Tibial nerve (tissue), 4 donors: ENCODE measurements around the gene TIMM21. TPM values are rescaled to one million over a fixed set of nuclear protein-coding genes. Genes with fewer than 3 reads are reported as not detected.

Experiments used
- DNase-seq, 2 donors: peaks; one replicate each; pipeline ENCODE4 v3.0.0-alpha.2; 2019; ENCODE audit warnings: low spot score in 2 of 2
- H3K27ac ChIP-seq, 4 donors: fragments of 200-600 bp; sonication (generic) in 3 of 4; one replicate each; pipeline ENCODE4 v1.5.1; 2017 to 2019; ENCODE audit warnings: mild to moderate bottlenecking in 1 of 4
- H3K27me3 ChIP-seq, 2 donors: fragments of 200-600 bp; sonication (generic) in 1 of 2; one replicate each; pipeline versions ENCODE4 v1.5.1 to v1.6.0; 2017 to 2019
- H3K36me3 ChIP-seq, 3 donors: fragments of 200-600 bp; sonication (generic); one replicate each; pipeline ENCODE4 v1.5.1; 2018 to 2019
- H3K4me1 ChIP-seq, 4 donors: fragments of 200-600 bp; sonication (generic) in 3 of 4; one replicate each; pipeline ENCODE4 v1.5.1; 2017 to 2019
- H3K4me3 ChIP-seq, 4 donors: fragments of 200-600 bp; sonication (generic) in 3 of 4; one replicate each; pipeline ENCODE4 v1.5.1; 2017 to 2019; ENCODE audit warnings: mild to moderate bottlenecking in 1 of 4, moderate library complexity in 1 of 4
- H3K9me3 ChIP-seq, 4 donors: fragments of 200-600 bp; sonication (generic) in 3 of 4; one replicate each; pipeline ENCODE4 v1.5.1; 2017 to 2019
- EP300 ChIP-seq, 2 donors: sonication (generic); formaldehyde crosslinking; IDR thresholded peaks; one replicate each; pipeline ENCODE4 v1.6.1; 2017; ENCODE audit warnings: antibody characterized with exemption in 2 of 2, mild to moderate bottlenecking in 1 of 2
- POLR2A ChIP-seq, 2 donors: fragments of 450-650 bp; IDR thresholded peaks; one replicate each; pipeline ENCODE4 v1.6.1; 2017; ENCODE audit warnings: antibody characterized with exemption in 2 of 2, mild to moderate bottlenecking in 2 of 2, moderate library complexity in 2 of 2
- WGBS, 2 donors: methylation state at CpG; one replicate each; pipeline ENCODE4 v1.1.5; 2018; 5-methylcytosine and 5-hydroxymethylcytosine counted together
- total RNA-seq, 4 donors: library from RNA; depleted of rRNA; stranded (reverse); fragments of >200 nt; gene quantifications; one replicate each; pipeline ENCODE4 v1.1.0, GENCODE V29; 2016
- TF ChIP-seq, protein P1 (sequence below), 5 experiments: fragments of 200-600 bp in 3 of 5; fragments of 450-650 bp in 2 of 5; sonication (generic) in 3 of 5; IDR thresholded peaks; one replicate each; pipeline ENCODE4 v1.5.1; 2016 to 2019; ENCODE audit warnings: antibody characterized with exemption in 5 of 5, mild to moderate bottlenecking in 3 of 5, moderate library complexity in 2 of 5

Gene TIMM21
- total RNA-seq, 4 donors from 2014 or later: 28.0 to 58.3 (median 33.6) TPM

DNA sequence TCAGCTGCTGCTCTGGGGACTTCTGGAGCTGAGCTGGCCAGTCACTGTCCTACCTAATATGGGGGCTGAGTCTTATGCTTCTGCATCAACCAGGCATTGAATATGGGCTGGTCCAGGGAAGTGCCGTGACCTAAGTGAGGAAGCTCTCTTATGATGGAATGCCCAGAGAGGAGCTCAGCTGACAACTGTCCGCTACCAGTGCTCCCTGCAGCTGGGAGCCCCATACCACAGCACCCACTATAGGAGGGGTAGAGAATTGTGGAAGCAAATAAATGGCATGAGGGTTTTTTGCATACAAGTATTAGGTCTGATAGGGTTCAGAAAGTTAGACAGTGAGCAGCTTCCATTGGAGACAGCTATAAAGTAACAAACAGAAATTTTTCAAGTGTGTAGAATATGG lies 4.5 kb downstream of the TIMM21 start:
- WGBS, 2 donors: 89 to 91% methylated on average over 2 of the region's 2 CpGs
- H3K27ac ChIP-seq: no peak overlapping the region
- H3K27me3 ChIP-seq: no peaks in the 10 kb centered on the region
- TF ChIP-seq EP300 (IDR thresholded peaks at IDR 0.05): no peak
- TF ChIP-seq, protein P1, sequence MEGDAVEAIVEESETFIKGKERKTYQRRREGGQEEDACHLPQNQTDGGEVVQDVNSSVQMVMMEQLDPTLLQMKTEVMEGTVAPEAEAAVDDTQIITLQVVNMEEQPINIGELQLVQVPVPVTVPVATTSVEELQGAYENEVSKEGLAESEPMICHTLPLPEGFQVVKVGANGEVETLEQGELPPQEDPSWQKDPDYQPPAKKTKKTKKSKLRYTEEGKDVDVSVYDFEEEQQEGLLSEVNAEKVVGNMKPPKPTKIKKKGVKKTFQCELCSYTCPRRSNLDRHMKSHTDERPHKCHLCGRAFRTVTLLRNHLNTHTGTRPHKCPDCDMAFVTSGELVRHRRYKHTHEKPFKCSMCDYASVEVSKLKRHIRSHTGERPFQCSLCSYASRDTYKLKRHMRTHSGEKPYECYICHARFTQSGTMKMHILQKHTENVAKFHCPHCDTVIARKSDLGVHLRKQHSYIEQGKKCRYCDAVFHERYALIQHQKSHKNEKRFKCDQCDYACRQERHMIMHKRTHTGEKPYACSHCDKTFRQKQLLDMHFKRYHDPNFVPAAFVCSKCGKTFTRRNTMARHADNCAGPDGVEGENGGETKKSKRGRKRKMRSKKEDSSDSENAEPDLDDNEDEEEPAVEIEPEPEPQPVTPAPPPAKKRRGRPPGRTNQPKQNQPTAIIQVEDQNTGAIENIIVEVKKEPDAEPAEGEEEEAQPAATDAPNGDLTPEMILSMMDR (IDR thresholded peaks at IDR 0.05): no peak
- no peak for TF ChIP-seq POLR2A (IDR thresholded peaks at IDR 0.05)
- peaks cover 2 to 61% (median 8%) of the 10 kb centered on the region in 3 donors for H3K36me3 ChIP-seq
- no peak overlapping the region for H3K4me3 ChIP-seq
- H3K4me1 ChIP-seq: peaks cover 0 to 47% (median 9%) of the 10 kb centered on the region in 4 donors
- H3K9me3 ChIP-seq: no peaks in the 10 kb centered on the region
- no peak for DNase-seq

DNA sequence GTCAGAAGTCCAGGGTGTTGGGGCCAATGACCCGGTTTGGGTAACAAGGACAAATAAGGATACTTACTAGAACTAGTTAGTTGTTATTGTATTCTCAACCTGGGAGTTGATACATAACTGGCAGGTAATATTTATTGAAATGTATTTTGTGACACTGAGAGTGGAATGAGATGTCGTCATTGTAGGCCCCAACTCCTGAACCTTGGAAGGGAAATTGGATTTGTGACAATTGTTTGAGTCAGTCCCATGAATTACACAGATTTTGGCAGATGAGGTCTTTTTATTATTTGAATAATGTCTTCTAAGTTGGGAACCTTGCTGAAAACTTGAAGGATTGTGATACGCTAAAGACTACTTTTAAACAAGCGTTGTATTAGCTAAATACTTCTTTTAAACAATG lies 5.1 kb downstream of the TIMM21 start:
- 86 to 87% methylated on average over 4 of the region's 4 CpGs for WGBS, 2 donors
- peaks cover 0 to 47% (median 9%) of the 10 kb centered on the region in 4 donors for H3K4me1 ChIP-seq
- H3K27ac ChIP-seq: no peak overlapping the region
- peaks cover 2 to 66% (median 8%) of the 10 kb centered on the region in 3 donors for H3K36me3 ChIP-seq
- no peaks in the 10 kb centered on the region for H3K9me3 ChIP-seq
- no peak overlapping the region for H3K4me3 ChIP-seq
- no peaks in the 10 kb centered on the region for H3K27me3 ChIP-seq
- TF ChIP-seq, protein P1 (IDR thresholded peaks at IDR 0.05): no peak
- TF ChIP-seq POLR2A (IDR thresholded peaks at IDR 0.05) (no peak), EP300 (IDR thresholded peaks at IDR 0.05) (no peak)
- DNase-seq: no peak

DNA sequence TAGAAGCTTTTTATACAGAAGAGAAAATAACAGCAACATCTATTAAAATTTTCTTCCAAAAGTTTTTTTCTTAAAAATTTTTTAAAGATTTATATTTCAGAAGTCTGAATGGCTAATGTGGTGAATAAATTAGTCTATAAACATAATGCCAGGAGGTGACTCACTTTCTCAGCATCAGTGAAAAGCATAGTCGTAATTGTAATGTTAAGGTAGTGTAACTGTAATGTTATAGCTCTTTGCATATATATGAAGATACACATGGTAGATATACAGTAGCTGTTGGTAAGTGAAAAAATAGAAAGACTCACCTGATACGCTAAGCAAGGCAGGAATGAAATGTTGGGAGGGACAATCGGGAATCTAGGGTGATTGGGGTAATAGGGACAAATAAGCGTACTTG lies 5.5 kb downstream of the TIMM21 start:
- H3K27ac ChIP-seq: no peak overlapping the region
- 93 to 95% methylated on average over 4 of the region's 4 CpGs for WGBS, 2 donors
- H3K4me3 ChIP-seq: no peak overlapping the region
- peaks cover 2 to 70% (median 8%) of the 10 kb centered on the region in 3 donors for H3K36me3 ChIP-seq
- no peaks in the 10 kb centered on the region for H3K27me3 ChIP-seq
- DNase-seq: no peak
- TF ChIP-seq, protein P1 (IDR thresholded peaks at IDR 0.05): no peak
- TF ChIP-seq EP300 (IDR thresholded peaks at IDR 0.05) (no peak), POLR2A (IDR thresholded peaks at IDR 0.05) (no peak)
- peaks cover 0 to 47% (median 9%) of the 10 kb centered on the region in 4 donors for H3K4me1 ChIP-seq
- no peaks in the 10 kb centered on the region for H3K9me3 ChIP-seq

DNA sequence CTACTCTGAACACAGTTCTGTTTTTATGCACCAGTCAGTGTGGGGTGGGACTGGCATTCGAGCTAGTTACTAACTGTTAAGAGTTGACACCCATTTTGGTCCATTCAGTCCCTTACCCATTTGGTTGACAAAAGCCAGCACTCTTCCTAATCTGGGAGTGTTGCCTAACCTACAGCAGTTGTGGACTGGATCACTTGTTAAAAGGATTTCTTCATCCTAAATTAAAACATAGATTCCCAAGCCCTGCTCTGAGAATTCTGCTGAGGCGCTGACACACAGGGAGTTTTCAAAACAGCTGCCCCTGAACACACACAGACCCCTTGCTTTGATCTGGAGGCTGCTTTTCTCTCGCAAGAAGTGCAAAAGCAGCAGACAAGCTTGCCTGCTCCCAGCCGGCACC lies 6.4 kb downstream of the TIMM21 start:
- TF ChIP-seq, protein P1 (IDR thresholded peaks at IDR 0.05): no peak
- no peak for TF ChIP-seq EP300 (IDR thresholded peaks at IDR 0.05)
- TF ChIP-seq POLR2A (IDR thresholded peaks at IDR 0.05): no peak
- DNase-seq: no peak

DNA sequence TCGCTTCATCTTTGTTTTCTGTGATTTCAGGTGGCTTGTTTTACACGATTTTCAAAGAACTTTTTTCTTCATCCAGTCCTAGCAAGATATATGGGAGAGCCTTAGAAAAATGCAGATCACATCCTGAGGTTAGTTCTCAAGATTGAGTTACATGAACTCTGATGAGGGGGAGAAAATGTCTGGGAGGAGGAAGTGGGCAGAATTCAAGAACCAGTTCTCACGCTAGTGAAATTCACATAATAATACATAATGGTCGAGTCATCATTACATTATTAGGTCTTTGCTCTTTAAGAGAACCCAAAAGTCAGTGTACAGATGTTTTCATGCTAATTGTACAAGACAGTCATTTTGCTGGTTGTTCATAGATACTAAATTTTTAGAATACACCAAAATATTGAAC lies 7.0 kb downstream of the TIMM21 start:
- no peaks in the 10 kb centered on the region for H3K9me3 ChIP-seq
- 84 to 85% methylated on average over 4 of the region's 4 CpGs for WGBS, 2 donors
- no peak for DNase-seq
- TF ChIP-seq EP300 (IDR thresholded peaks at IDR 0.05) (no peak), POLR2A (IDR thresholded peaks at IDR 0.05) (no peak)
- TF ChIP-seq, protein P1 (IDR thresholded peaks at IDR 0.05): no peak
- no peak overlapping the region for H3K4me3 ChIP-seq
- no peak overlapping the region for H3K27ac ChIP-seq
- peaks cover 2 to 85% (median 8%) of the 10 kb centered on the region in 3 donors for H3K36me3 ChIP-seq
- peaks cover 0 to 32% (median under 1%) of the 10 kb centered on the region in 4 donors for H3K4me1 ChIP-seq
- no peaks in the 10 kb centered on the region for H3K27me3 ChIP-seq

More for the DNA sequence above, 6.4 kb downstream of the TIMM21 start:
- H3K4me1 ChIP-seq: peaks cover 0 to 38% (median 6%) of the 10 kb centered on the region in 4 donors
- H3K4me3 ChIP-seq: no peak overlapping the region
- WGBS, 2 donors: 86 to 91% methylated on average over 4 of the region's 4 CpGs
- H3K9me3 ChIP-seq: no peaks in the 10 kb centered on the region
- no peak overlapping the region for H3K27ac ChIP-seq
- H3K36me3 ChIP-seq: peaks cover 2 to 79% (median 8%) of the 10 kb centered on the region in 3 donors
- H3K27me3 ChIP-seq: no peaks in the 10 kb centered on the region
